Fibroblast of lung (primary cell): ENCODE results near the gene CPZ. TPM values are rescaled to one million over a fixed set of nuclear protein-coding genes. Genes with fewer than 3 reads are reported as not detected.

Experiments
- DNase-seq, 2 donors: peaks; one replicate each; pipeline versions ENCODE4 v3.0.0 to v3.0.0-alpha.2; 2010; ENCODE audit warnings: low read depth in 2 of 2
- H2AFZ ChIP-seq: 2 replicates; pipeline ENCODE4 v1.5.1; 2012; ENCODE audit warnings: low read length, control low read depth, inconsistent platforms
- H3K27ac ChIP-seq: 2 replicates; pipeline ENCODE4 v1.5.1; 2011; ENCODE audit warnings: low read length, control low read depth; ENCODE audit not compliant: insufficient read depth
- H3K27me3 ChIP-seq: 2 replicates; pipeline ENCODE4 v1.5.1; 2011; ENCODE audit warnings: mild to moderate bottlenecking, low read length; ENCODE audit not compliant: control insufficient read depth, insufficient read depth
- H3K36me3 ChIP-seq: 2 replicates; pipeline ENCODE4 v1.5.1; 2011; ENCODE audit warnings: low read length; ENCODE audit not compliant: control insufficient read depth, insufficient read depth
- H3K4me1 ChIP-seq: 2 replicates; pipeline ENCODE4 v1.5.1; 2011; ENCODE audit warnings: low read length; ENCODE audit not compliant: control insufficient read depth, insufficient read depth; ENCODE audit errors: extremely low read depth
- H3K4me2 ChIP-seq: 2 replicates; pipeline ENCODE4 v1.5.1; 2011; ENCODE audit warnings: low read length, control low read depth; ENCODE audit not compliant: insufficient read depth; ENCODE audit errors: extremely low read depth
- H3K4me3 ChIP-seq, 4 experiments: fragments of 200-600 bp in 1 of 4; sonication (generic) in 1 of 4; replicated peaks in 1 of 4; 2 replicates each; pipeline ENCODE4 v1.5.1; 2011 to 2016; ENCODE audit warnings: low read length in 4 of 4, low read depth in 3 of 4, mild to moderate bottlenecking in 3 of 4, control low read depth in 2 of 4, inconsistent platforms in 1 of 4, mixed read lengths in 1 of 4; ENCODE audit not compliant: insufficient read depth in 1 of 4; ENCODE audit errors: control extremely low read depth in 1 of 4
- H3K79me2 ChIP-seq: 2 replicates; pipeline ENCODE4 v1.5.1; 2012; ENCODE audit warnings: mild to moderate bottlenecking, low read length, inconsistent platforms; ENCODE audit not compliant: control insufficient read depth, insufficient read depth
- H3K9ac ChIP-seq: 2 replicates; pipeline ENCODE4 v1.5.1; 2011; ENCODE audit warnings: mild to moderate bottlenecking, low read length, control low read depth; ENCODE audit not compliant: insufficient read depth
- H3K9me3 ChIP-seq: 2 replicates; pipeline ENCODE4 v1.5.1; 2012; ENCODE audit warnings: low read depth, low read length; ENCODE audit not compliant: control insufficient read depth, insufficient read depth
- H4K20me1 ChIP-seq: 2 replicates; pipeline ENCODE4 v1.5.1; 2011; ENCODE audit warnings: low read length; ENCODE audit not compliant: control insufficient read depth, insufficient read depth; ENCODE audit errors: extremely low read depth
- EZH2 ChIP-seq: IDR thresholded peaks from 2 replicates; pipeline ENCODE4 v1.5.1; 2012; ENCODE audit warnings: low read length, control low read depth, mild to moderate bottlenecking; ENCODE audit errors: missing control alignments
- polyA plus RNA-seq, 2 donors: library from polyadenylated mRNA; depleted of rRNA in 1 of 2; stranded (reverse) in 1 of 2; unstranded in 1 of 2; fragments of >200 nt; gene quantifications; 2 replicates each; pipeline ENCODE4 v1.2.1, GENCODE V29; 2011 to 2012; ENCODE audit warnings: missing spikeins in 1 of 2
- total RNA-seq: library from RNA; depleted of rRNA; stranded (reverse); fragments of >200 nt; gene quantifications from 2 replicates; pipeline ENCODE4 v1.2.1, GENCODE V29; 2014
- TF ChIP-seq, protein P1 (sequence below), 2 donors: IDR thresholded peaks in 1 of 2; conservative IDR thresholded peaks in 1 of 2; 1 replicate in 1 of 2; 2 replicates in 1 of 2; pipeline ENCODE4 v1.5.1; 2011 to 2012; ENCODE audit warnings: low read length in 2 of 2, control low read depth in 1 of 2, inconsistent platforms in 1 of 2, low read depth in 1 of 2, mild to moderate bottlenecking in 1 of 2

Gene CPZ
- total and polyA plus RNA-seq, 2 donors (not counting 1 experiment from before 2014, with no cell fraction given): 7.1 to 24.4 TPM

GRCh38 chr4:8558080-8558960, 34.2 kb upstream of the CPZ start:
- H2AFZ ChIP-seq: no peak overlapping the region
- no peak overlapping the region for H3K27ac ChIP-seq
- peak in 1 of 2 donors; percentile 64 for DNase-seq

GRCh38 chr4:8559011-8559410, 33.6 kb upstream of the CPZ start:
- Histone ChIP-seq H3K27ac (no peak overlapping the region), H3K4me1 (peaks cover 2% of the 10 kb centered on the region), H3K27me3 (no peaks in the 10 kb centered on the region), H3K9ac (no peak overlapping the region), H3K4me3 (no peak overlapping the region), H2AFZ (no peak overlapping the region), H3K79me2 (no peaks in the 10 kb centered on the region), H4K20me1 (no peaks in the 10 kb centered on the region), H3K4me2 (no peak overlapping the region), H3K9me3 (no peaks in the 10 kb centered on the region), H3K36me3 (no peaks in the 10 kb centered on the region)
- no peak for DNase-seq
- no peak for TF ChIP-seq EZH2
- TF ChIP-seq, protein P1, sequence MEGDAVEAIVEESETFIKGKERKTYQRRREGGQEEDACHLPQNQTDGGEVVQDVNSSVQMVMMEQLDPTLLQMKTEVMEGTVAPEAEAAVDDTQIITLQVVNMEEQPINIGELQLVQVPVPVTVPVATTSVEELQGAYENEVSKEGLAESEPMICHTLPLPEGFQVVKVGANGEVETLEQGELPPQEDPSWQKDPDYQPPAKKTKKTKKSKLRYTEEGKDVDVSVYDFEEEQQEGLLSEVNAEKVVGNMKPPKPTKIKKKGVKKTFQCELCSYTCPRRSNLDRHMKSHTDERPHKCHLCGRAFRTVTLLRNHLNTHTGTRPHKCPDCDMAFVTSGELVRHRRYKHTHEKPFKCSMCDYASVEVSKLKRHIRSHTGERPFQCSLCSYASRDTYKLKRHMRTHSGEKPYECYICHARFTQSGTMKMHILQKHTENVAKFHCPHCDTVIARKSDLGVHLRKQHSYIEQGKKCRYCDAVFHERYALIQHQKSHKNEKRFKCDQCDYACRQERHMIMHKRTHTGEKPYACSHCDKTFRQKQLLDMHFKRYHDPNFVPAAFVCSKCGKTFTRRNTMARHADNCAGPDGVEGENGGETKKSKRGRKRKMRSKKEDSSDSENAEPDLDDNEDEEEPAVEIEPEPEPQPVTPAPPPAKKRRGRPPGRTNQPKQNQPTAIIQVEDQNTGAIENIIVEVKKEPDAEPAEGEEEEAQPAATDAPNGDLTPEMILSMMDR (conservative IDR thresholded peaks at IDR 0.05 in 1 of 2, IDR thresholded peaks at IDR 0.05 in 1 of 2; ENCODE audit: low read depth in 1 of 2, low read length in 2 of 2): no peak

More at GRCh38 chr4:8558080-8558960, 34.2 kb upstream of the CPZ start:
- H4K20me1 ChIP-seq: no peaks in the 10 kb centered on the region
- no peaks in the 10 kb centered on the region for H3K79me2 ChIP-seq
- no peaks in the 10 kb centered on the region for H3K36me3 ChIP-seq
- H3K9me3 ChIP-seq: no peaks in the 10 kb centered on the region
- H3K9ac ChIP-seq: no peak overlapping the region
- peaks cover 2% of the 10 kb centered on the region for H3K4me1 ChIP-seq
- no peak for TF ChIP-seq EZH2
- TF ChIP-seq, protein P1 (conservative IDR thresholded peaks at IDR 0.05 in 1 of 2, IDR thresholded peaks at IDR 0.05 in 1 of 2; ENCODE audit: low read depth in 1 of 2, low read length in 2 of 2): no peak
- no peak overlapping the region for H3K4me3 ChIP-seq
- H3K27me3 ChIP-seq: no peaks in the 10 kb centered on the region
- H3K4me2 ChIP-seq: no peak overlapping the region

DNA sequence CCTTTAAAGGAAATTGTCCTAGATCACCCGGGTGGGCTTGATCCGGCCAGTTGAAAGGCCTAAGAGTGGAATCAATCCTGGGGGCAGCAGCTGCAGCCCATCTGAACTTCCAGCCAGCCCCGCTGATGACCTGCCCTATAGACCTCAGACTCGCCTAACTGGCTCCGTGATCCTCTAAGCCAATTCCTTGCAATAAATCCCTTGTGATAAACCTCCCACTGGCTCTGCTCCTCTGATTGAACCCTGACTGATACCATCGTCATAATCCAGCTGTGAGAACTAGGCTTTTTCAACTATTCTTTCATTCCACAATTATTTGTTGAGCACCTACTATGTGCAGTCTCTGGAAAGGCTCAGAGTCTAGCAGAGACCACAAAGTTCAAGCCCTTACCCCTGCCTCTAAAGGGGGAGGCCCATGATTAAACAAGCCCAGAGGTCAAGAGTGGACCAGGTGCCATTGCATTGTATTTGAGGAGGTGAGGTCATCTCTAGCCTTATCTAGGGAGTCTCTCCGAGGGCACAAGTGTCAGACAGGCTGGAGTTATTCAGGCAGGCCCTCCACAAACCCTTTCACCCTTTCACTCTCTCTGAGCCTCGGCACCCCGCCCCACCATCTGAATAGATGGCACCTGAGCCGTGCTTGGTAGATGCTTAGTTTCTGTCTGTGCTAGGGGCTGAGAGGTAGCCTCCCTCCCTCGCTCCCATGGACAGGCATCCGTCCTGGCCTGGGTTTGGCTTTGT, 32.9 kb upstream of the CPZ start:
- Histone ChIP-seq H3K79me2 (no peaks in the 10 kb centered on the region), H3K4me2 (no peak overlapping the region), H3K36me3 (no peaks in the 10 kb centered on the region), H3K4me1 (peaks cover 2% of the 10 kb centered on the region), H3K27ac (no peak overlapping the region), H3K27me3 (no peaks in the 10 kb centered on the region), H3K9me3 (no peaks in the 10 kb centered on the region), H4K20me1 (no peaks in the 10 kb centered on the region), H3K4me3 (no peak overlapping the region), H3K9ac (no peak overlapping the region), H2AFZ (no peak overlapping the region)
- no peak for DNase-seq
- TF ChIP-seq EZH2: no peak
- TF ChIP-seq, protein P1 (conservative IDR thresholded peaks at IDR 0.05 in 1 of 2, IDR thresholded peaks at IDR 0.05 in 1 of 2; ENCODE audit: low read depth in 1 of 2, low read length in 2 of 2): no peak
